Endothelial cell (in vitro differentiated cells): ENCODE data around the gene DPYD. TPM values are rescaled to one million over a fixed set of nuclear protein-coding genes. Genes with fewer than 3 reads are reported as not detected.

ENCODE experiments used
- DNase-seq: peaks from one replicate; pipeline ENCODE4 v3.0.0; 2021; ENCODE audit warnings: low spot score
- H3K27ac Mint-ChIP-seq: one replicate; pipeline ENCODE4 v1.8.0; 2021; ENCODE audit warnings: mixed read lengths, inconsistent platforms; ENCODE audit not compliant: unreplicated experiment
- H3K27me3 Mint-ChIP-seq: one replicate; pipeline ENCODE4 v1.8.0; 2021; ENCODE audit warnings: mild to moderate bottlenecking, moderate library complexity, mixed read lengths, inconsistent platforms; ENCODE audit not compliant: unreplicated experiment
- H3K36me3 Mint-ChIP-seq: one replicate; pipeline ENCODE4 v1.8.0; 2021; ENCODE audit warnings: mild to moderate bottlenecking, low read depth, mixed read lengths, inconsistent platforms; ENCODE audit not compliant: unreplicated experiment
- H3K4me1 Mint-ChIP-seq: one replicate; pipeline ENCODE4 v1.8.0; 2021; ENCODE audit warnings: mild to moderate bottlenecking, mixed read lengths, inconsistent platforms; ENCODE audit not compliant: unreplicated experiment
- H3K4me3 Mint-ChIP-seq: one replicate; pipeline ENCODE4 v1.8.0; 2021; ENCODE audit warnings: mild to moderate bottlenecking, mixed read lengths, inconsistent platforms; ENCODE audit not compliant: unreplicated experiment
- H3K9me3 Mint-ChIP-seq: one replicate; pipeline ENCODE4 v1.8.0; 2021; ENCODE audit warnings: mixed read lengths, inconsistent platforms; ENCODE audit not compliant: unreplicated experiment
- total RNA-seq: library from RNA; stranded (reverse); fragmentation: NEBNext Ultra II Directional; extraction: Animal tissue kit (Norgen Biotek cat#: 25700); gene quantifications from one replicate; pipeline ENCODE4 v1.2.1, GENCODE V29; 2021; ENCODE audit not compliant: unreplicated experiment
- TF ChIP-seq, protein P1 (sequence below): fragments of 200-600 bp; sonication (generic); IDR thresholded peaks from one replicate; pipeline ENCODE4 v1.5.0; 2021; ENCODE audit warnings: antibody characterized with exemption; ENCODE audit not compliant: unreplicated experiment

Gene DPYD
- total RNA-seq, 1 donor from 2014 or later: 3.4 TPM

DNA sequence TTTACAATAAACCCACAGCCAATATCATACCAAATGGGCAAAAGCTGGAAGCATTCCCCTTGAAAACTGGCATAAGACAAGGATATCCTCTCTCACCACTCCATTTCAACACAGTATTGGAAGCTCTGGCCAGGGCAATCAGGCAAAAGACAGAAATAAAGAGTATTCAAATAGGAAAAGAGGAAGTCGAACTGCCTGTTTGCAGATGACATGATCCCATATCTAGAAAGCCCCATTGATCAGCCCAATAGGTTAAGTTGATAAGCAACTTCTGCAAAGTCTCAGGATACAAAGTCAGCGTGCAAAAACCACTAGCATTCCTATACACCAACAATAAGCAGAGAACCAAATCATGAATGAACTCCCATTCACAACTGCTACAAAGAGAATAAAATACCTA, 235.5 kb downstream of the DPYD start:
- TF ChIP-seq, protein P1, sequence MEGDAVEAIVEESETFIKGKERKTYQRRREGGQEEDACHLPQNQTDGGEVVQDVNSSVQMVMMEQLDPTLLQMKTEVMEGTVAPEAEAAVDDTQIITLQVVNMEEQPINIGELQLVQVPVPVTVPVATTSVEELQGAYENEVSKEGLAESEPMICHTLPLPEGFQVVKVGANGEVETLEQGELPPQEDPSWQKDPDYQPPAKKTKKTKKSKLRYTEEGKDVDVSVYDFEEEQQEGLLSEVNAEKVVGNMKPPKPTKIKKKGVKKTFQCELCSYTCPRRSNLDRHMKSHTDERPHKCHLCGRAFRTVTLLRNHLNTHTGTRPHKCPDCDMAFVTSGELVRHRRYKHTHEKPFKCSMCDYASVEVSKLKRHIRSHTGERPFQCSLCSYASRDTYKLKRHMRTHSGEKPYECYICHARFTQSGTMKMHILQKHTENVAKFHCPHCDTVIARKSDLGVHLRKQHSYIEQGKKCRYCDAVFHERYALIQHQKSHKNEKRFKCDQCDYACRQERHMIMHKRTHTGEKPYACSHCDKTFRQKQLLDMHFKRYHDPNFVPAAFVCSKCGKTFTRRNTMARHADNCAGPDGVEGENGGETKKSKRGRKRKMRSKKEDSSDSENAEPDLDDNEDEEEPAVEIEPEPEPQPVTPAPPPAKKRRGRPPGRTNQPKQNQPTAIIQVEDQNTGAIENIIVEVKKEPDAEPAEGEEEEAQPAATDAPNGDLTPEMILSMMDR: no peak
- H3K27ac Mint-ChIP-seq: no peak overlapping the region
- no peaks in the 10 kb centered on the region for H3K9me3 Mint-ChIP-seq
- H3K36me3 Mint-ChIP-seq: no peaks in the 10 kb centered on the region
- H3K27me3 Mint-ChIP-seq: no peaks in the 10 kb centered on the region
- DNase-seq: no peak
- peaks cover 20% of the 10 kb centered on the region for H3K4me1 Mint-ChIP-seq
- H3K4me3 Mint-ChIP-seq: no peak overlapping the region

DNA sequence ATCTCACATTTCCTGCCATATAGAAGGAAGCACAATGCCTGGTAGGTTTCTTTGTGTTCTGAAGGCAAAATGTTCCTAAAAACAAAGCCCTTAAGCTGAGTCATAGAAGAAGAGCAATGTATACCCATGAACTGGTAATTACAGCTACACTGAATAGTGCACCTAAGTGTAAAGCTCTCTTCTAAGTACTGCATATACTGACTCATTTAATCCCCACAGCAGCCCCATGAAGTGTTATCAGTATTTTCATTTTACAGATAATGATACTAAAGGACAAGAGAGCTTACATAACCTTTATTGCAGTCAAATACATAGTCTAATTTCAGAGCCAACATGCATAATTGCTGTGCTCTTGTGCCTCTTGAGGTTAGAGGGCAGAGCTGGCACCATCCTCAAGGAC, 239.9 kb downstream of the DPYD start:
- Mint-ChIP-seq H3K4me3 (no peak overlapping the region), H3K27me3 (no peaks in the 10 kb centered on the region), H3K4me1 (peaks cover 23% of the 10 kb centered on the region), H3K27ac (no peak overlapping the region), H3K36me3 (no peaks in the 10 kb centered on the region), H3K9me3 (no peaks in the 10 kb centered on the region)
- TF ChIP-seq, protein P1: no peak
- no peak for DNase-seq

DNA sequence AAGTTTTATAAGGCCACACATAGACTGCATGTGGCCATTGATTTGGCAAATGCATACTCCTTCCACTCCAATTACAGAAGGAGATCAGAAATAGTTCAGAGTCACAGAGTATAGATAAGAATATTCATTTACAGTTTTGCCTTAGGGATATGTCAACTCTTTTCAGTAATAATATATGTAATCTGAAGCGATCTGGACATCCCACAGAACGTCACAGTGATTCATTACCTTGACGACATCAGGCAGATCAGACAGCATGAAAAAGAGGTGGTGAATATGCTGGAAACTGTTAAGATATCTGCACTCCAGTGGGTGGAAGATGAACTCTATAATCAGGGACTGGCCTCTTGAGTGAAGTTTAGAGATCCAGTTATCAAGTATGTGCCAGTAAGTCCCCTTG, 240.4 kb downstream of the DPYD start:
- TF ChIP-seq, protein P1: no peak
- no peak overlapping the region for H3K27ac Mint-ChIP-seq
- no peak for DNase-seq
- H3K27me3 Mint-ChIP-seq: no peaks in the 10 kb centered on the region
- no peak overlapping the region for H3K4me3 Mint-ChIP-seq
- H3K4me1 Mint-ChIP-seq: peaks cover 23% of the 10 kb centered on the region
- no peaks in the 10 kb centered on the region for H3K9me3 Mint-ChIP-seq
- no peaks in the 10 kb centered on the region for H3K36me3 Mint-ChIP-seq

DNA sequence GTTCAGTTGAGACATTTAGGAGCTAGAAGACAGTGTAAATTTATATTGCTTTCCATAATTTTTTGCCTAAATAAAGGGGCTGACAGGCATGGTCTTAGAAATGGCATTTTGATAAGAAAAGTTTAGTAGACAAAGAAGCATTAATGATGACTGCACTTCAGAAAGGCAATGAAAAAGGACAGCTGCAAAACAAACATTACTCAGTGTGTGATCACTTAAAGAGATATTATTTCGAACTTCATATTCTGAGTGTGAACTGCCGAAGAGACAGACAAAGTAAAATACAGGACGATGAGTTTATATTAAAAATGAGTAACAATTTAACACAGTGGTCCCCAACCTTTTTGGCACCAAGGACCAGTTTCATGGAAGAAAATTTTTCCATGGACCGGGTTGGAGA, 243.1 kb downstream of the DPYD start:
- Mint-ChIP-seq H3K4me3 (no peak overlapping the region), H3K4me1 (peaks cover 19% of the 10 kb centered on the region), H3K27ac (no peak overlapping the region), H3K27me3 (no peaks in the 10 kb centered on the region), H3K9me3 (no peaks in the 10 kb centered on the region), H3K36me3 (no peaks in the 10 kb centered on the region)
- TF ChIP-seq, protein P1: no peak
- no peak for DNase-seq

DNA sequence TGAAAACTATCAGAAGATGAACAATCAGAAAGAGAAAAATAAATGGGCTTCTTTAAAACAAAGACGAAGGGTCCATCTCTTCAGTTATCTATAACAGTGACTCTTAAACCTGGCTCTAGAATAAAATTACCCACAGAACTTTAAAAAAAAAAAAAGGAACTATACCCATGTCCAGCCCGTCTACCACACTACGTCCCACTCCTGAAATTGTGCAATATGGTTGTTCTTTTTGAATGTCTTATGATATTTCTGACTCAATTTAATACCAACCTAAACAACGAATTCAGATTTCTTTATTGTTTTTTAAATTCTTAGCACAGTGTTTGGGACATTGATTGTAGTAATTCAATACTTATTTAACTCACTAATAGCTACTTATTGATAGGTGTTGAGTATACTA, 246.3 kb downstream of the DPYD start:
- Mint-ChIP-seq H3K36me3 (no peaks in the 10 kb centered on the region), H3K9me3 (no peaks in the 10 kb centered on the region), H3K27ac (no peak overlapping the region), H3K4me1 (peaks cover 4% of the 10 kb centered on the region), H3K4me3 (no peak overlapping the region), H3K27me3 (no peaks in the 10 kb centered on the region)
- no peak for DNase-seq
- TF ChIP-seq, protein P1: no peak
